Prostate gland (tissue), 2 donors: Measurements from ENCODE around the gene GABRA5.

Experiments
- POLR2A ChIP-seq: fragments of 450-650 bp; IDR thresholded peaks from one replicate; pipeline ENCODE4 v1.6.1; 2016; ENCODE audit warnings: antibody characterized with exemption, mild to moderate bottlenecking
- POLR2AphosphoS5 ChIP-seq: sonication (generic); formaldehyde crosslinking; IDR thresholded peaks from one replicate; pipeline ENCODE4 v1.6.1; 2017; ENCODE audit warnings: antibody characterized with exemption
- TF ChIP-seq, protein P1 (sequence below), 4 experiments: fragments of 200-600 bp in 2 of 4; fragments of 450-650 bp in 2 of 4; sonication (generic) in 2 of 4; IDR thresholded peaks; 1 replicate in 3 of 4; 2 replicates in 1 of 4; pipeline ENCODE4 v1.5.1; 2016 to 2019; ENCODE audit warnings: antibody characterized with exemption in 4 of 4, mild to moderate bottlenecking in 2 of 4, moderate library complexity in 2 of 4

DNA sequence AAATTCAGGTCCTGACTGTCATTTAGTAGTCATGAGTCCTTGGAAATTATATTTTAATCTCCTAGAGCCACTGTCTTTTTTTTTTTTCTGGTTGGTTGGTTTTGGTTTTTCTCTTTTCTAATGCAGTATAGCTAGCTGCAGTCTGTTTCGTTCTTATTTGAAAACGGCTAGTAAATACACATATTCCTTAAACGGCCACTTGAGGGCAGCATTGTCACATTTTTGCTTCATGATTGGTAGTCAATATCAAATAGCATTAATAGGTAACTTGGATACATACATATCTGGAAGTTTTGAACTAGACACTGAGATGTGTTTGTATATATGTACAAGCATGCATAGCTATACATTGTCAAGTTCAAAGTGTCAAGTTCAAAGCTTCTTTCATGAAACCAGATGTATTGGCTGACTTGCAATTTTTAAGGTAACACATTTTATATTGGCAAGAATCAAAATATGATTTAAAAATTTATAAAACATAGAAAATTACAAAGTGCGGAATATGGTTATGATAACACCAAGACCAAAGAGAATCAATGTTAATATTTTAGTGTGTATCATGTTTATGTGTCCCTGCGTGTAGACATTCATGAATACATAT lies 22.5 kb downstream of the GABRA5 start:
- TF ChIP-seq, protein P1, sequence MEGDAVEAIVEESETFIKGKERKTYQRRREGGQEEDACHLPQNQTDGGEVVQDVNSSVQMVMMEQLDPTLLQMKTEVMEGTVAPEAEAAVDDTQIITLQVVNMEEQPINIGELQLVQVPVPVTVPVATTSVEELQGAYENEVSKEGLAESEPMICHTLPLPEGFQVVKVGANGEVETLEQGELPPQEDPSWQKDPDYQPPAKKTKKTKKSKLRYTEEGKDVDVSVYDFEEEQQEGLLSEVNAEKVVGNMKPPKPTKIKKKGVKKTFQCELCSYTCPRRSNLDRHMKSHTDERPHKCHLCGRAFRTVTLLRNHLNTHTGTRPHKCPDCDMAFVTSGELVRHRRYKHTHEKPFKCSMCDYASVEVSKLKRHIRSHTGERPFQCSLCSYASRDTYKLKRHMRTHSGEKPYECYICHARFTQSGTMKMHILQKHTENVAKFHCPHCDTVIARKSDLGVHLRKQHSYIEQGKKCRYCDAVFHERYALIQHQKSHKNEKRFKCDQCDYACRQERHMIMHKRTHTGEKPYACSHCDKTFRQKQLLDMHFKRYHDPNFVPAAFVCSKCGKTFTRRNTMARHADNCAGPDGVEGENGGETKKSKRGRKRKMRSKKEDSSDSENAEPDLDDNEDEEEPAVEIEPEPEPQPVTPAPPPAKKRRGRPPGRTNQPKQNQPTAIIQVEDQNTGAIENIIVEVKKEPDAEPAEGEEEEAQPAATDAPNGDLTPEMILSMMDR (IDR thresholded peaks at IDR 0.05) = peak; percentile 57 to 87 (median 78)
- TF ChIP-seq POLR2AphosphoS5 (peak; percentile 4), POLR2A (no peak)
